GM12874 (cell line): Measurements from ENCODE around the gene SOX5.

Source experiments
- TF ChIP-seq, protein P1 (sequence below): IDR thresholded peaks from 2 replicates; pipeline ENCODE4 v1.5.1; 2011; ENCODE audit warnings: low read depth, mild to moderate bottlenecking, control low read depth, low read length, moderate library complexity; ENCODE audit not compliant: insufficient read depth

Gene SOX5

GRCh38 chr12:23770202-23770938, 179.1 kb downstream of the SOX5 start:
- TF ChIP-seq, protein P1, sequence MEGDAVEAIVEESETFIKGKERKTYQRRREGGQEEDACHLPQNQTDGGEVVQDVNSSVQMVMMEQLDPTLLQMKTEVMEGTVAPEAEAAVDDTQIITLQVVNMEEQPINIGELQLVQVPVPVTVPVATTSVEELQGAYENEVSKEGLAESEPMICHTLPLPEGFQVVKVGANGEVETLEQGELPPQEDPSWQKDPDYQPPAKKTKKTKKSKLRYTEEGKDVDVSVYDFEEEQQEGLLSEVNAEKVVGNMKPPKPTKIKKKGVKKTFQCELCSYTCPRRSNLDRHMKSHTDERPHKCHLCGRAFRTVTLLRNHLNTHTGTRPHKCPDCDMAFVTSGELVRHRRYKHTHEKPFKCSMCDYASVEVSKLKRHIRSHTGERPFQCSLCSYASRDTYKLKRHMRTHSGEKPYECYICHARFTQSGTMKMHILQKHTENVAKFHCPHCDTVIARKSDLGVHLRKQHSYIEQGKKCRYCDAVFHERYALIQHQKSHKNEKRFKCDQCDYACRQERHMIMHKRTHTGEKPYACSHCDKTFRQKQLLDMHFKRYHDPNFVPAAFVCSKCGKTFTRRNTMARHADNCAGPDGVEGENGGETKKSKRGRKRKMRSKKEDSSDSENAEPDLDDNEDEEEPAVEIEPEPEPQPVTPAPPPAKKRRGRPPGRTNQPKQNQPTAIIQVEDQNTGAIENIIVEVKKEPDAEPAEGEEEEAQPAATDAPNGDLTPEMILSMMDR, result no peak

- TF ChIP-seq, protein P1, result no peak
Measured at GRCh38 chr12:23767834-23768233, 181.6 kb downstream of the SOX5 start.

DNA sequence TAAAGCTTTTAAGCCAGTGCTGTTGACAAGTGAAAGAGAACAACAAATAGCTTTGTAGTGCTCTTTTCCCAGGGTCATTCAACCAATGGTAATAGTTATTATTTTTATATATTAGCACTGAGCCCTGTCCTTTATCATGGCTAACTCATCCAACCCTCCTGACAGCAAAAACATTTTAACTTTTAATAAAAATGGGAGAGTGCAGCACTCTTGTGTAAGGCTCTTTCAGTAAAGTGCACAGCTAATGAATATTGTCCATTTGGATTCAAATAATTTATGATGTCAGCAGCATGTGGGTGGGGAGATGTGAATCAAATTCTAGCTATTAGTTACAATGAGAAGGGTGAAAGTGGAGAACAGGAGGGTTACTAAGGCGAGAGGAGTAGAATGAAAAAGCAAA, 185.7 kb downstream of the SOX5 start:
- TF ChIP-seq, protein P1, result no peak

GRCh38 chr12:23760495-23760894, 189.0 kb downstream of the SOX5 start:
- TF ChIP-seq, protein P1, result no peak

DNA sequence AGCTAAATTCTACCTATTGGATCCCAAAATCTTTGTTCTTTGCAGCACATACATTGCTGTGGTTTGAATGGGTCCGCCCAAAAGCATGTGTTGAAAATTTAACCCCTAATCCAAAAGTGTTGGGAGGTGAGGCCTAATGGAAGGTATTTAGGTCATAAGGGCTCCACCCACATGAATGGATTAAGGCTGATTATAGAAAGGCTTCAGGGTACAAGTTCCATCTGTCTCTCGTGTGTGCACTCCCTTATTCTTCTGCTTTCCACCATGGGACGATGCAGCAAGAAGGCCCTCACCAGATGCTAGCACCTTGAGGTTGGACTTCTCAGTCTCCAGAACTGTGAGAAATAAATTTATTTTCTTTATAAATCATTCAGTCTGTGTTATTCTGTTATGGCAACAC, 190.9 kb downstream of the SOX5 start:
- TF ChIP-seq, protein P1, result no peak

DNA sequence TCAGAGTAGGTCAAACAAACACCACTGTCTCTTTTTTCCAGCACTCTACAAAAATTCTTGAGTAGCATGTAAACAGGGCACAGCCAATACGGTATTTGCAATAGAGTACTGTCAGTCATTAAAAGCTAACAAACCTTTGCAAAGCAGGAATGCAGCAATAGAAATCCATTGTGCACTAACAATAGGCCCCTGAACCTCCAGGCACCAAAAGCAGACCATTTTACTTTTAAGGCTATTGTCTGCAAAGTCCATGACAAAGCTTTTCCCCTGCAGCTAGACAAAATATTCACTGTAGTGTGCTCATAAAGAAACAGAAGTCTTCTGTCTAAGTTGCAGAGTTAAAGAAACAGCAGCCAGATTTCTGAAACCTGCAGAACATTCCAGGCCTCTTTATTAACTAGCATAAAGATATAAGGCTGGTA, 191.9 kb downstream of the SOX5 start:
- TF ChIP-seq, protein P1, result no peak

DNA sequence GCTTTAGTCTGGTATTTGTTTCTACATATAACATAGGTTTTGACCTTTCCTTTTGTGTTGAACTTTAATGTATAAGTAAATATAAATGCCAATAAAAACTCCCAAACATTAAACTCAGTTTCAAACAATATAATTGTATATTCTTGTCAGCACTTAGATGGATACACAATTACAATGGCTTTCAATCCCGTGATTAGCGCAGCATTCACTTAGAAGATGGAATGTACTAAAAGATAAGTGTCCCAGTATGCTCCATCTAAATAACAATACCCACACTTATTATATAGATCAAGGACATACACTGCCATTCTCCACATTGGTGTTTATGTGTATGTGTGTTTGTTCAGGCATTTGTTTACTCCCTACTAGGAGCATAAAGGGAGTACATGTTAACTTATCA, 193.1 kb downstream of the SOX5 start:
- TF ChIP-seq, protein P1, result no peak
